Activated CD4-positive, alpha-beta memory T cell treated with anti-CD3 and anti-CD28 coated beads for 36 hours (primary cell): ENCODE measurements around the gene FCAMR. TPM values are rescaled to one million over a fixed set of nuclear protein-coding genes. Genes with fewer than 3 reads are reported as not detected.
A peak's percentile ranks its signal among the peaks of the same experiment; 100 is the strongest.

Experiments used
- CTCF ChIA-PET: fragments of 350-600 bp; sonication (Branson Sonifier 250); formaldehyde crosslinking; loops from one replicate; lab custom pipeline; 2021; ENCODE audit warnings: antibody characterized with exemption, inconsistent platforms; lab: Charles Lee
- POLR2A ChIA-PET: fragments of 350-600 bp; sonication (Branson Sonifier 250); formaldehyde crosslinking; loops from one replicate; lab custom pipeline; 2021; ENCODE audit warnings: antibody characterized with exemption; lab: Charles Lee
- DNase-seq: peaks from one replicate; pipeline ENCODE4 v3.0.0-alpha.2; 2020
- H3K27ac Mint-ChIP-seq: one replicate; pipeline ENCODE4 v1.8.0; 2021; ENCODE audit warnings: mixed read lengths
- H3K27me3 Mint-ChIP-seq: one replicate; pipeline ENCODE4 v1.8.0; 2021; ENCODE audit warnings: mixed read lengths
- H3K36me3 Mint-ChIP-seq: one replicate; pipeline ENCODE4 v1.8.0; 2021; ENCODE audit warnings: mixed read lengths
- H3K4me1 Mint-ChIP-seq: one replicate; pipeline ENCODE4 v1.8.0; 2021; ENCODE audit warnings: low read depth, mixed read lengths
- H3K4me3 Mint-ChIP-seq: one replicate; pipeline ENCODE4 v1.8.0; 2021; ENCODE audit warnings: mild to moderate bottlenecking, mixed read lengths
- H3K9me3 Mint-ChIP-seq: one replicate; pipeline ENCODE4 v1.8.0; 2021; ENCODE audit warnings: mixed read lengths
- intact Hi-C: fragments of 100-400 bp; cut with micrococcal nuclease; formaldehyde crosslinking; loops from one replicate; pipeline ENCODE4 v1.15.1; 2023
- total RNA-seq, 2 experiments: library from RNA; stranded (reverse); gene quantifications; one replicate each; pipeline ENCODE4 v1.2.3, GENCODE V29; 2021

FCAMR gene
- total RNA-seq, 2 experiments from 2014 or later, result not detected

DNA sequence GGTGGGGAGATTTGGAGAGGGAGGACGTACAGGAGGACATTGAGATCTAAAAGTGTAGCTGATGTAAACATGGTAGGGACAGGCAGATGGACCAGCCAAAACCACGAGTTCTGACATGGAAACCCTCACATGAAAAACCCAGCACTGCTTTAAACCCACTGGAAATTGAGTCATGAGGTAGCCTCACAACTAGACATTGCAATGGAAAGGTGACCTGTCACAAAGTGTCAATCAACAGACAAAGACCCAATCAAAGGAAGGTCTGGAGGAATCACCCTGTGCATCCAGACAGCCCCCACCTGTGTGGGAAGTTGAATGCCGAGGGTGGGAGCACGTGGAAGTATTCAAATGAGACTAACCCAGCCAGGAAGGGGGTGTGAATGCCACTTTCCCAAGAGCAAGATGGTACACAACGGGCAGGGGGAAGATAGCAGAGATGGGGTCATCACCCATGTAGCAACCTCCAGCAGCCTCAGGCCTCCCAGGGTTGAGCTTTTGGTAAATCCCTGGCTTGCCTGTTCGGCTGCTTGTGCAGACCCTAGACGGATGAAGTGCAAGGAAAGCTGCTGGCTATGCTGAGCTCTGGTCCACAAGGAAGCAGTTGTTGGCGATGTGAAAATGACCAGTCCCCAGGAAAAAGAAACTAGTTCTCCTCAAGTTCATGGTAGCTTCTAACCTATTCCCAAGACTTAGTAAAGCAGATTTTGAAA is 54.1 kb downstream of the FCAMR start:
- Mint-ChIP-seq H3K27me3 (no peaks in the 10 kb centered on the region), H3K27ac (peak overlapping the region; percentile 74), H3K36me3 (peaks cover 32% of the 10 kb centered on the region), H3K4me3 (peak overlapping the region; percentile 47), H3K4me1 (peaks cover 86% of the 10 kb centered on the region), H3K9me3 (no peaks in the 10 kb centered on the region)
- intact Hi-C loops, result no loop called here
- ChIA-PET CTCF (interaction anchor here (0.7 to 12.9 kb wide), 12 partner anchors 9 to 304 kb away, joined by 3 to 201 read pairs (median 8); partner anchors contain the start of genes EIF2D and IL20), POLR2A (interaction anchor here (1.2 to 1.6 kb wide), 3 partner anchors 8 to 113 kb away, joined by 3 to 4 read pairs (median 4); no protein-coding TSS in a partner anchor)
- DNase-seq, result no peak

DNA sequence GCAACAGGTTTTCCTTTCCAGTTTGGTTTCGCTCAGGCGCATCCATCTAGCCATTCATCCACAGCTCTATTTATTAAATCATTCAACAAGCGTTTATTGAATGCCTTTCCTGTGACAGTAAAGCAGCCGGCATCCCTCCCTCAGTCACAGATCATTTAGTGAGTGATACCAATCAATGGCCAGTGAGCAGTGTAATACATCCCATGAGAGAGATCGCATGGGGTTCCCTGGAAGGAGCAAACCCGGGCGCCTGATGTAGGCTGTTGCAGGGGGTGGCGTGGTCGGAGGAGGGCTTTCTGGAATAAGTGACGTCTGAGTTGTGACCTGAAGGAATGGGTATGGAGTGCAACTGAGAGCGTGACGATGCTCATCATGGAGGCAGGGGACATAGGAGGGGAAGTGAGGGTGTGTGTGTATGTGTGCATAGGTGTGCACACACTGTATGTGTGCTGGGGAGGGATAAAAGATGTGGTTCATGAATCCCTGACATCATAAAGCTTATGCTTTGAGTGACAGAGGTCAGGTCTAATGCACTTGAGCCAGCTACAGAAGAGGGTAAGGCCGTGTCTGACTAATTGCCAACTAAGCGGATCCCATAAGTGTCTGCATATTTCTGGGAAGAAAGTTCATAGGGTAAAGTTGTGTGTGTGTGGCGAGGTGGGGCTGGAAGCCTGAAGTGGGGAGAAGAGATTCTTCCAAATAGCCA is 55.1 kb downstream of the FCAMR start:
- Mint-ChIP-seq H3K36me3 (peaks cover 24% of the 10 kb centered on the region), H3K27ac (peak overlapping the region; percentile 74), H3K4me1 (peaks cover 86% of the 10 kb centered on the region), H3K4me3 (no peak overlapping the region), H3K27me3 (no peaks in the 10 kb centered on the region), H3K9me3 (no peaks in the 10 kb centered on the region)
- ChIA-PET CTCF (interaction anchor here (0.7 to 12.9 kb wide), 8 partner anchors 10 to 190 kb away, joined by 3 to 201 read pairs (median 70); partner anchors contain the start of gene IL20), POLR2A (interaction anchor here (1.6 kb wide), 1 partner anchor 112 kb away, joined by 4 read pairs; no protein-coding TSS in a partner anchor)
- intact Hi-C loops, result no loop called here
- DNase-seq, result no peak

DNA sequence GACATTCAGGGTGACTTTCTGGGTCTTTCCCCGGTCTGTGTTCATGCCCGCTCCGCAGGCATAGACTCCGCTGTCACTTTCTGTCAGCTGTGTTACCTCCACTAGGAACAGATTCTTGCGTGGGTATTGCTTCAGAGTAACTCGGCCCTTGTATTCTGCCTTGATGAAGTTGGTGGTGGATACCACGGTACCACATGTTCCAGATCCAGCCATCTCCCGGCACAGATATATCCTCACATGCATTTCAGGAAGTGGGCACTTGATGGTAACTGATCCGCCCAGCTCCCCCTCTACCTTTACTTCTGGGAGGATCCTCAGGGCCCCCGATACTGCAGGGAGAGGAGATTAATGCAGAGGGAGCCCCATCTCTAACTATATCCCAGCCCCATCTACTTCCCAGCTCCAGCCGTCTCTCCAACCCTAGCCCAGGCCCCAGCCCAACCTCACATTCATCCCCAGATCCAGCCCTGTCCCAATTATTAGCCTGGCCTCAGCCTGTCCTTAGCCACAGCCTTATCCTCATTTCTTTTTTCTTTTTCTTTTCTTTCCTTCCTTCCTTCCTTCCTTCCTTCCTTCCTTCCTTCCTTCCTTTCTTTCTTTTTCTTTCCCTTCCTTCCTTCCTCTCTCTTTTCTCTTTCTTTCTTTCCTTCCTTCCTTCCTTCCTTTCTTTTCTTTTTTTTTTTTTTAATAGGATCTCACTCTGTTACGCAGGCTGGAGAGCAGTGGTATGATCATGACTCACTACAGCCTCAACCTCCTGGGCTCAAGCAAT is 56.3 kb downstream of the FCAMR start:
- H3K27ac Mint-ChIP-seq, result no peak overlapping the region

DNA sequence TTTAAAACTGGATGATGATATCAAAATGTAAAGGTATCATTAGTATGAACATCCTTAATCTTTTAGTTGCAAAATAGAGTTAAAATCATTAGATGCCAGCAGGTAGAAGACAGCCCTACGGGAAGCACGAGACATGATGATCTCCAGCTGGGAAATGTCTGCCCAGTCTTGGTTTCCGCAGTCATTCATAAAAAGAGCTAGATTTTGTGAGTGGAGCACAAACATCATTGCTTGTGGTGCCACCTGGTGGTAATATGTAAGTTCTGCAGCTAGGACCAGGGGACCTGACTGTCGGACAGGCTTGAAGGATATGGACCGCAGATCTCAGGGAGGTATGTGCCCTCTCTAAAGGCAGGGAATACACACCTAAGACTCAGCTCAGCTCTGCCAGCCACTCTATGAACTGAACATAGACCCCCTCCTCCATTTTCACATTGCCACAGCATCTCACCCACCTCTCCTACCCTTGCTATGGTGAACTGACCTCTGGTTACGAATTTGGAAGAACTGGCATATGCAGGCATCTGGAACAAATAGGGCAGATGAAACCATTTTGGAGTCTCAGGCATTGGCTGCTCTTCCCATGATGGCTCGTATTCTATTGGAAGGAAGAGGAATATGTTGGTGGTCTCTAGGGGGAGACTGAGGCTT is 57.7 kb downstream of the FCAMR start:
- peak; percentile 75 for DNase-seq
- no peaks in the 10 kb centered on the region for H3K9me3 Mint-ChIP-seq
- POLR2A ChIA-PET, result interaction anchor here (0.6 to 0.9 kb wide), 2 partner anchors 15 to 253 kb away, joined by 3 read pairs; no protein-coding TSS in a partner anchor
- peak overlapping the region; percentile 19 for H3K27ac Mint-ChIP-seq
- H3K4me3 Mint-ChIP-seq, result no peak overlapping the region
- H3K36me3 Mint-ChIP-seq, result peaks cover 23% of the 10 kb centered on the region
- CTCF ChIA-PET, result interaction anchor here (0.5 to 12.9 kb wide), 65 partner anchors 9 to 587 kb away, joined by 3 to 201 read pairs (median 7); partner anchors contain the start of genes DYRK3, FCMR, IKBKE and IL10
- H3K4me1 Mint-ChIP-seq, result peaks cover 87% of the 10 kb centered on the region
- no peaks in the 10 kb centered on the region for H3K27me3 Mint-ChIP-seq
- intact Hi-C loops, result loop anchor here (1.0 to 2.0 kb wide), 6 partner anchors 21 to 186 kb away; partner anchors contain the start of gene IL20

More for the DNA sequence above, 56.3 kb downstream of the FCAMR start:
- H3K4me3 Mint-ChIP-seq, result no peak overlapping the region
- ChIA-PET CTCF (interaction anchor here (0.7 to 12.9 kb wide), 16 partner anchors 8 to 250 kb away, joined by 3 to 201 read pairs (median 42); partner anchors contain the start of genes FCMR, IL10, IL19 and IL20), POLR2A (interaction anchor here (1.6 kb wide), 1 partner anchor 110 kb away, joined by 4 read pairs; no protein-coding TSS in a partner anchor)
- DNase-seq, result no peak
- H3K4me1 Mint-ChIP-seq, result peaks cover 86% of the 10 kb centered on the region
- no peaks in the 10 kb centered on the region for H3K27me3 Mint-ChIP-seq
- H3K36me3 Mint-ChIP-seq, result peaks cover 22% of the 10 kb centered on the region
- intact Hi-C loops, result loop anchor here (2.0 kb wide), 1 partner anchor 57 kb away; no protein-coding TSS in a partner anchor
- no peaks in the 10 kb centered on the region for H3K9me3 Mint-ChIP-seq

DNA sequence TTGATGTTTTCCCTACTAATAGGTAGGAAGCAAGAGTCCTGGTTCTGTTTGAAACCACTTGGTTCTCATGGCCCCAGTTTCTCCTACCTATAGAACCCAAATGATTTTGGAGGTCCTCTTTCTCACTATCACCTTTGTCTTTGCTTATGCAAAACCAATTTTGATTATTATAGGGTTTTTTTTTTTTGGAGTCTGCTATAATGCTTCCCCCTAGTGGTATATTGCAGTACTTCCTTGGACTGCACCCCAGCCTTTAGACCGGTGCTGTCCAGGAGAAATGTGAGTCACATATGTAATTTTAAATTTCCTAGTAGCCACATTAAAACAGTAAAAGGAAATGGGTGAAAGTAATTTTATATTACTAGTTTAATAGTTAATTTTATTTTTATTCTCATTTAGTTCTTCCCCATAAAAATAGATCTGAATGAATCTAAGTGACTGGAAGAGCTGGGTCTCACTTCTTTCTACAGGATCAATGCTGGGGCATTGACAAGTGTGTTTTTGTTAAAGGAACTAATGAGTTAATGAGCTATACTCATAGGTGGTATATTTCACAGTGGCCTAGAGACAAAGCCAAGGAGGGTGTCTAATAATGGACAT is 59.1 kb downstream of the FCAMR start:
- Mint-ChIP-seq H3K36me3 (peaks cover 23% of the 10 kb centered on the region), H3K27me3 (no peaks in the 10 kb centered on the region), H3K27ac (no peak overlapping the region), H3K4me1 (peaks cover 86% of the 10 kb centered on the region), H3K4me3 (no peak overlapping the region), H3K9me3 (no peaks in the 10 kb centered on the region)
- POLR2A ChIA-PET, result no interaction called here
- CTCF ChIA-PET, result interaction anchor here (0.8 to 12.9 kb wide), 41 partner anchors 9 to 588 kb away, joined by 3 to 201 read pairs (median 17); partner anchors contain the start of genes DYRK3, FCMR, IL10 and IL19
- intact Hi-C loops, result no loop called here
- peak; percentile 46 for DNase-seq

DNA sequence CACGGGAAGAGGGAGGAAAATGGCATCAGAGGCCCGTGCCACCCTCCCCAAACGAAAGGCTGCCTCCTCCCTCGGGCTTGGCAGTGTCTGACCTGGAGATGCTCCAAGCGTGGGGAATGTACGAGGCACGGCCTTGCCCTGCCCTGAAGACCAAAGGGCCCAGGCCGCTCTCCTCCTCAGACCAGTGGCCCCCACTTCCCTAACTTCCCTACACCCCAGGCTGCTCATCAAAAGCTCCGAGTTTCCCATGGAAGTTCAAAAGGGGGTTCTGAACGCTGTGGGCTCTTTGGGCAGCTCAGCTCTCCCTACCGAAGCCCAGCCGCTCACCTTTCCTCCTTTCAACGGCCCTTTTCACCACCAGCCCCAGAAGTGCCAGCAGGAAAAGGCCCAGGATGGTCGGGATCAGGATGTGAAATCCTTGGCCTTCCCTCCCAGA is 60.4 kb downstream of the FCAMR start:
- H3K27me3 Mint-ChIP-seq, result no peaks in the 10 kb centered on the region
- H3K36me3 Mint-ChIP-seq, result peaks cover 26% of the 10 kb centered on the region
- peak overlapping the region; percentile 35 for H3K4me3 Mint-ChIP-seq
- intact Hi-C loops, result loop anchor here (1.0 kb wide), 2 partner anchors 10 to 13 kb away; partner anchors contain the start of gene IL24
- POLR2A ChIA-PET, result interaction anchor here (1.1 to 1.4 kb wide), 2 partner anchors 12 to 13 kb away, joined by 3 to 5 read pairs; partner anchors contain the start of gene FCMR
- CTCF ChIA-PET, result interaction anchor here (0.7 to 6.9 kb wide), 22 partner anchors 11 to 279 kb away, joined by 3 to 65 read pairs (median 5); partner anchors contain the start of genes DYRK3, FCMR, IL20 and IL24
- no peak for DNase-seq
- H3K4me1 Mint-ChIP-seq, result peaks cover 86% of the 10 kb centered on the region
- no peaks in the 10 kb centered on the region for H3K9me3 Mint-ChIP-seq
- no peak overlapping the region for H3K27ac Mint-ChIP-seq

DNA sequence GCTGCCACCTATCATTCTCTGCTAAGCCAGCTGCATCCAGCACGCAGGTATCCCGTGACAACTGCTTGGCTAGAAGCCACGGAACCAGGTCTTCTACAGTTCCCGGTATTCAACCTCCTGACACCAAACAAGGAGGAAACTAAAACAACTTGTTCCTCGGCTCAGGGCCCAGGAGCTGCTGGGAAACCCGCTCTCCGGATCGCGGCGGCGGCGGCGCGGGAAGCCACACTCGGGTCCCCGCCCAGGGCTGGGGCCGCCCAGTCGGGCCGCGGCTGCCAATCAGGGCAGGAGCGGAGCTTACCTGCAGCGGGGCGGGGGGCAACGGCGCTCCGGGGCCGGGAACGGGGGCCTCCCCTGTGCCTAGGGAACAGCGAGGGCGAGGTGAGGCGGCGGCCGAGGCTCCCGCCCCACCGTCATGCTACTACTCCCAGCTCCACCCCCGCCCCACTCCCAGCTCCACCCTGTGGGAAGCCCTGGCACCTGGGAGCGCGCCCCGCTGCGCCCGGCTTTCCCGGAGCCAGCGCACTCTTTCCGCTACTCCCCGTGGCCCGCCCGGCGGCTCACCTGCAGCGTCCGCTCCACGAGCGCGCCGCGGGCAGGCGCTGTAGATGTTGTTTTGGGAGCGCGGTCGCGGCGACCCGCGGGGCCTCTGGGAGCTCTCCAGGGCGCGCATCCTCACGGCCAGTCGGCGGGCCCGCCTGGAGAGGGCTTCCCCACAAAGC is 60.9 kb downstream of the FCAMR start:
- intact Hi-C loops, result no loop called here
- ChIA-PET POLR2A (interaction anchor here (0.6 to 1.5 kb wide), 10 partner anchors 12 to 169 kb away, joined by 3 to 5 read pairs (median 3); partner anchors contain the start of gene FCMR), CTCF (interaction anchor here (0.6 to 6.9 kb wide), 29 partner anchors 12 to 302 kb away, joined by 3 to 65 read pairs (median 5); partner anchors contain the start of genes DYRK3, FCMR, IL20 and IL24)
- DNase-seq, result peak; percentile 59
- H3K9me3 Mint-ChIP-seq, result no peaks in the 10 kb centered on the region
- H3K27ac Mint-ChIP-seq, result no peak overlapping the region
- H3K4me1 Mint-ChIP-seq, result peaks cover 86% of the 10 kb centered on the region
- no peaks in the 10 kb centered on the region for H3K27me3 Mint-ChIP-seq
- H3K4me3 Mint-ChIP-seq, result peak overlapping the region; percentile 63
- peaks cover 30% of the 10 kb centered on the region for H3K36me3 Mint-ChIP-seq

DNA sequence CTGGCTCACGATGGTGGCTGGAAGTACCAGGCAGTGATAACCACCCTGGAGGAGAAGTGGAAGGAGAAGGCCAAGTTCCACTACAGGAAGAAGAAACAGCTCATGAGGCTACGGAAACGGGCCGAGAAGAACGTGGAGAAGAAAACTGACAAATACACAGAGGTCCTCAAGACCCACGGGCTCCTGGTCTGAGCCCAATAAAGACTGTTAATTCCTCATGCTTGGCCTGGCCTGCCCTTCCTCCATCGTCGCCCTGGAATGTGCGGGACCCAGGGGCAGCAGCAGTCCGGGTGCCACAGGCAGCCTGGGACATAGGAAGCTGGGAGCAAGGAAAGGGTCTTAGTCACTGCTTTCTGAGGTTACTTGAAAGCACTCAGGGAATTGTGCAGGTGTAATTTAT is 62.2 kb downstream of the FCAMR start:
- Mint-ChIP-seq H3K27me3 (no peaks in the 10 kb centered on the region), H3K4me1 (peaks cover 81% of the 10 kb centered on the region), H3K9me3 (no peaks in the 10 kb centered on the region), H3K4me3 (peak overlapping the region; percentile 5), H3K27ac (no peak overlapping the region), H3K36me3 (peaks cover 41% of the 10 kb centered on the region)
- ChIA-PET POLR2A (interaction anchor here (1.0 to 1.5 kb wide), 5 partner anchors 9 to 167 kb away, joined by 3 to 4 read pairs (median 3); partner anchors contain the start of gene IL24), CTCF (interaction anchor here (0.9 to 6.9 kb wide), 13 partner anchors 11 to 273 kb away, joined by 3 to 65 read pairs (median 6); partner anchors contain the start of genes DYRK3, FCMR, IL20 and IL24)
- DNase-seq, result peak; percentile 0
- intact Hi-C loops, result no loop called here
